HG02798 (cell line): ENCODE measurements around the gene PSORS1C1.

Experiments used
- ATAC-seq: cut with Tn5 transposase; IDR thresholded peaks from one replicate; pipeline ENCODE4 v1.9.1; 2021; ENCODE audit warnings: mild to moderate bottlenecking; ENCODE audit not compliant: unreplicated experiment, poor library complexity

PSORS1C1 gene

GRCh38 chr6:31125162-31125561, 10.6 kb downstream of the PSORS1C1 start:
- no peak for ATAC-seq

- ATAC-seq: no peak
These were observed 11.2 kb downstream of the PSORS1C1 start for GRCh38 chr6:31125586-31126363.

DNA sequence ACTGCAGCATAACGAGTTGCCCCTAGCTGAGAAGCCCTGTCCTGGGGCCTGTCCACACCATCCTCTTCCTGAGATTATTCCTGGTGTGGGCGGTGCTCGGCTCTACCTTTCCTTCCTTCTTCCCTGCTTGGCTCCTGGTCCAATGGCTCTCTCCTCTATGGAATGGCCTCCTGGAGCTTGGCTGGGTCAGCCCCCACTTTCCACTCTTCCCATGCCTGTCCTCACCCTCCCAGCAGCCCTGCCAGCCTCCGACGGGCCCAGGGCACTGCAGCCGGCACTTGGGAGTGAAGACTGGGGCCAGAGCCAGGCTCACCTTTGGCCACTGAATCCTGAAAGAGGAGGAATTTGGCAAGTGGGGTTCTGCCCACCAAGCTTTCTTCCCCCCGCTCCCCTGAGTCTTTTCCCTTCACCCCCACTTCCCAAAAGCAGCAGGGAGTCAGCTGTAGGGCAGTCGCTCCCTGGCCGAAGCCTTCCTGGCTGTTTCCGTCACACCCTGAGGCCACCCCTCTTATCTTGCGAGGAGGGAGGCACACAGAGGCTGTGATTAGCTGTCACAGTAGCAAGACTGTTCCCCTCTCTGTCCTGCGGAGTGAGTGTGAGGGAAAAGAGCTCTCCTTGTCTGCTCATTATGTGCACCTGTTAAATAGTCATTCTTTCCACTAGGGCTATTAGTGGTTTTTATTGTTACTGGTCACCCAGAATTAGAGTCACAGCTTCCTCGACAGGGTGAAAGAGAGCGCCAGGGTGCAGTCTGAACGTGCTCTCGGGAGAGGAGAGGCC, 12.0 kb downstream of the PSORS1C1 start:
- no peak for ATAC-seq

- peak; percentile 40 for ATAC-seq
These were observed 13.6 kb downstream of the PSORS1C1 start for GRCh38 chr6:31128093-31128676.

DNA sequence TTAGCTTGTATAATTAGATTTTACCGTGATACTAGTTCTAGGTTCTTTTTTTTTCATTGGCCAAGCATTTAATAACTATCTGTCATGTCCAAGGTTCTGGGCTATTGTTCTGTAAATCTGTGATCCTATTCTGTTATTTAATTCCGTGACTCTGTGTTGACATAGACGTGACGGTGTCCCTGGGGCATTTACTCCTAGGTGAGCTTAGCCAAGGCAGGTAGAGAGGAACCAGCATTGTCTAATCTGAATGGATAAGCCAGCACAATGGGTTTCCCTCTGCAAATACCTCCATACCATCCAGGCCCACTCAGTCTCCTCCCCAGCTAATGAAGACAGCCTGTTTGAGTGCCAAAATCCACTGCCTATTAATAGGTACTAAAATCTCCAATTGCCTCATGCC, 14.5 kb downstream of the PSORS1C1 start:
- ATAC-seq: no peak

DNA sequence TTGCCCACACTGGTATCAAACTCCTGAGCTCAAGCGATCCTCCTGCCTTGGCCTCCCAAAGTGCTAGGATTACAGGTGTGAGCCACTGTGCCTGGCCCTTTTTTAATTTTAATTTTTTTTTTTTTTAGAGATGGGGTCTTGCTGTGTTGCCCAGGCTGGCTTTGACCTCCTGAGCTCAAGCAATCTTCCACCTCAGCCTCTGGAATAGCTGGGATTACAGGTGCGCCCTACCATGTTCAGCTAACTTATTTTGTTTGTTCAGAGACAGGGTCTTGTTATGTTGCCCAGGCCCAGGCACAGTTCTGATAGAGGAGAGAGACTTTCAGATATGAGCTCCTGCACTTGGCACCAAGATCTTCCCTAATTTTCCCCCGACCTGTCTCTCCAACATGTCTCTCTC, 16.2 kb downstream of the PSORS1C1 start:
- ATAC-seq: no peak

DNA sequence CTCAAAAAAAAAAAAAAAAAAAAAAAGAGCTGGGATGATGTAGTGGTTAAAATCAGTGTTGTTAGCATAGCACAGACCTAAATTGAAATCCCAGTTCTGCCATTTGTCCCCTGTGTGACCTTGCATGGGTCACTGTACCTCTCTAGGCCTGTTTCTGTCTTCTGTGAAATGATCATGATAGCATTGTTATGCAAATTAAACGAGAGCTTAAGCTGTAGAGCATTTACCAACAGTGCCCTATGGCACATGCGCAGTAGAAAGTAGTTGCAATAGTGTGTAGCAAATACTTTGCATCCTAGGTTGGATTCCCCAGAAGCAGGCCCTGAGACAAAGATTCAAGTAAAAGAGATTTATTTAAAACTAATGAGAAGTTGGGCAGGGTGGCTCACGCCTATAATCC, 17.0 kb downstream of the PSORS1C1 start:
- no peak for ATAC-seq

DNA sequence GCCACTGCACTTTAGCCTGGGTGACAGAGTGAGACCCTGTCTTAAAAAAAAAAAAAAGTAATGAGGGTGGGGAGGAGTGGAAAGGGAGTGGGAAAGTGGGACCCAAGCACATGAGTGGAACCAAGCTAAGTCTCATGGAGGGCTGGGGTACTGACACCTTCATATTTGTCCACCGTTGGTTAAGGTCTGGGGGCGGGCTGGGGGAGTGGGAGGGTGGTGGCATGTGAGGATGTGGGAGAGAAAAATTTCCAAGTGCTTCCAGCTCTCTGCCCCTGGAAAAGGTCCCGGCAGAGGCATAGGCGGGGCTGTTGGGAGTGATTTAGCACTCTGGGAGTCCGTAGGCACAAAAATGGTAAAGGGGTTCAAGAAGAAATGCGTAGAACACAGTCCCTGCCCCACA, 18.2 kb downstream of the PSORS1C1 start:
- ATAC-seq: no peak

DNA sequence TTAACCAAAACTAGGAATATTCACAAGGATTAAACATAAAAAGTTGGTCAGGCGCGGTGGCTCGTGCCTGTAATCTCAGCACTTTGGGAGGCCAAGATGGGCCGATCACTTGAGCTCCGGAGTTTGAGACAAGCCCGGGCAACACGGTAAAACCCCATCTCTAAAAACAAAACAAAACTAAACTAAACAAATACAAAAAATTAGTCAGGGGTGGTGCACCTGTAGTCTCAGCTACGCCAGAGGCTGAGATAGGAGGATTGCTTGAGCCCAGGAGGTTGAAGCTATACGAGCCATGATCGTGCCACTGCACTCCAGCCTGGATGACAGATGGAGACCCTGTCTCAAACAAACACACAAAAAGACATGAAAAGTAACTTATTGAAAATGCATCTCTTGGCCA, 21.1 kb downstream of the PSORS1C1 start:
- no peak for ATAC-seq

- no peak for ATAC-seq
These were observed 24.4 kb downstream of the PSORS1C1 start, which contains the start of gene PSORS1C2 for GRCh38 chr6:31138982-31139381. TSS of gene PSORS1C2 (minus strand) at chr6:31139066. CDS start at chr6:31139026, 40 bp downstream.

- ATAC-seq: no peak
These were observed 25.0 kb downstream of the PSORS1C1 start for GRCh38 chr6:31139599-31139998.

GRCh38 chr6:31140643-31141042, 26.0 kb downstream of the PSORS1C1 start:
- no peak for ATAC-seq

GRCh38 chr6:31142361-31142761, 27.8 kb downstream of the PSORS1C1 start:
- ATAC-seq: no peak

GRCh38 chr6:31143148-31143547, 28.5 kb downstream of the PSORS1C1 start:
- ATAC-seq: no peak

GRCh38 chr6:31144296-31144969, 29.8 kb downstream of the PSORS1C1 start:
- ATAC-seq: no peak

DNA sequence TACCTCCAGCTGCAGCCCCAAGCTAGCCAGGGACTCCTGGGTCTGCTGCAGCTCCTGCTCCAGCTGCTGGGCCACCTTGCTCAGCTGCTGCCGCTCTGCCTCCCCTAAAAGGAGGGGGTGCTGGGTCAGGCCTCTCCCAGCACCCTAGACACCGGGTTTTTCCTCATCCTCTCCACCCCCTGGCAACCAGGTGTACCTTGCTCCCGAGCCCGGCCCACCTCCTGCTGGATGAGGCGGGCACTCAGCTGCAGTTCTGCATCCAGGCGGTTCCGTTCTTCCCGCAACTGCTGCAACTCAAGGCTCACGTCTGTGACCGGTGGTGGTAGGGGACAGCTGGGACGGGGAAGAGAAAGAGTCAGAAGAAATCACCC, 30.4 kb downstream of the PSORS1C1 start:
- ATAC-seq: no peak

- ATAC-seq: no peak
These were observed 30.8 kb downstream of the PSORS1C1 start for GRCh38 chr6:31145386-31145785.

DNA sequence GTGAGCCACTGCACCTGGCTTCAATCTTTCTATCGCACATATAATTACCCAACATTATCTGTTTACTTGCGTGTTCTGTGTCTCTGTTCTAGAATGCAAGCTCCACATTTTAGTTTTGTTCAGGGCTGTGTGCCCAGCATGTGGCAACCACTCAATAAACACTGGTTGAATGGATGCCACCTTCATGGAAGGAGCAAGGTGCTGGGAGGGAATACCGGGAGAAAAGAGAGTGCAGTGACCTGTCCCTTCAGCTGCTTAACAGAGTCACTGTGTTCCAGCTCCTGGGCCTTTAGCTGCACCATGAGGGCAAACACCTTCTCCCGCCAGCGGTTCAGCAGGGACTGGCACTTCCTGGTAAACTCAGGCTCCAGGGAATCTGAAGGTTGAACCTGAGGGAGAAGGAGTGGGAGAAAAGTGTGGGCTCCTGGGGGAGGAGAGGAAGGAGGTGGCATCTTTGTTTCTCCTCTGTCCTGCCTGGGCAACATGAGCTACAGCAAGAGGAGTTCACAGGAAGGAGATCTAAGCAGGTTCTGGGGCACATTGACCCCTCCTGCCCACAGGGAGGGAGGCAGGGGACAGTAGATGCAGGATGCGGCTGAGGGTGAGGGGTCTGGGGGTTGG, 35.3 kb downstream of the PSORS1C1 start:
- ATAC-seq: no peak

DNA sequence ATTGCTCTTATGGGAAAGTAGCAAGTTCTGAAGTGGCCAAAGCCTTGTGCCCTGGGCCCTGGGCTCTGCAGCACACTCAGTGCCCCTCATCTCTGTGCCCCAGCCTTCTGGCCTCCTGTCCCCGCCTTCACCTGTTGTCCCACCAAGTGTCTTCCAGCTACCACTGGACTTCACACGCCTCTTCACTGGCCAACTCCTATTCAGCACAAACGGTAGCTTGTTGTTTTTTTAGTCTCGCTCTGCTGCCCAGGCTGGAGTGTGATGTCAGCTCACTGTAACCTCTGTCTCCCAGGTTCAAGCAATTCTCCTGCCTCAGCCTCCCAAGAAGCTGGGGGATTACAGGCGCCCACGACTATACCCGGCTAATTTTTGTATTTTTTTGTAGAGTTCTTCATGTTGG, 38.2 kb downstream of the PSORS1C1 start:
- ATAC-seq: no peak

DNA sequence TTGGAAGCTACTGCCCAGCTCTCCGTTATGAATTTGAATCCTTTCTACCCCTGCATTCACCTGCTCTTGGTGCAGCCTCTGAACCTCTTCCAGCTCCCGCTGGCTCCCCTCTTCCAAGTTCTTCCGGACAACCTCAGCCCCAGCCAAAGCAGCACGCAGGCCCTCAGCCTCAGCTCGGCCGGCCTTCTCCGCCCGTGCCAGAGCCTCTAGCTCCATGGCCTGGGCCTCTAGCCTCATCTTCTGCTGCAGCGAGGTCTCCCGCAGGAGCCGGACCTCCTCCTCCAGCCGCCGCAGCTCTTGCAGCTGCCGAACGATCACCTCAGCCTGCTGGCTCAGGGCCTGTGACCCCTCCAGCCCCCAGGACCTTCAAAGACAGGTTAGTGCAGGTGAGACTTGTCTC, 39.8 kb downstream of the PSORS1C1 start:
- no peak for ATAC-seq
